Natural killer cell (primary cell): ENCODE results near the gene SAMD8. TPM values are rescaled to one million over a fixed set of nuclear protein-coding genes. Genes with fewer than 3 reads are reported as not detected.

Source experiments
- ATAC-seq, 3 donors: fragments of 150-1000 bp in 2 of 3; fragments of 200-7000 bp in 1 of 3; cut with Tn5 transposase; 1 replicate in 1 of 3; 2 replicates in 2 of 3; pipeline ENCODE4 v1.10.0; 2021; ENCODE audit warnings: mild to moderate bottlenecking in 2 of 3, moderate library complexity in 2 of 3
- DNase-seq, 2 donors: peaks; one replicate each; pipeline versions ENCODE4 v3.0.0 to v3.0.0-alpha.2; 2013 to 2021; ENCODE audit warnings: mixed read lengths in 1 of 2
- H3K27ac ChIP-seq: one replicate; pipeline ENCODE4 v1.5.1; 2013; ENCODE audit warnings: mild to moderate bottlenecking, low read length
- H3K27me3 ChIP-seq: one replicate; pipeline ENCODE4 v1.6.1; 2013; ENCODE audit warnings: low read length; ENCODE audit not compliant: control insufficient read depth, insufficient read depth
- H3K36me3 ChIP-seq: one replicate; pipeline ENCODE4 v1.6.1; 2013; ENCODE audit warnings: low read length; ENCODE audit not compliant: control insufficient read depth, insufficient read depth
- H3K4me1 ChIP-seq: one replicate; pipeline ENCODE4 v1.6.1; 2013; ENCODE audit warnings: low read length; ENCODE audit not compliant: control insufficient read depth, insufficient read depth
- H3K4me3 ChIP-seq: one replicate; pipeline ENCODE4 v1.5.1; 2013; ENCODE audit warnings: low read length
- H3K9me3 ChIP-seq: one replicate; pipeline ENCODE4 v1.6.1; 2013; ENCODE audit warnings: low read length; ENCODE audit not compliant: control insufficient read depth, insufficient read depth
- H3K27ac Mint-ChIP-seq, 2 donors: one replicate each; pipeline ENCODE4 v1.8.0; 2022; ENCODE audit warnings: mild to moderate bottlenecking in 2 of 2, mixed read lengths in 2 of 2, moderate library complexity in 1 of 2
- H3K27me3 Mint-ChIP-seq, 2 donors: one replicate each; pipeline ENCODE4 v1.8.0; 2022; ENCODE audit warnings: low read depth in 2 of 2, mixed read lengths in 2 of 2
- H3K36me3 Mint-ChIP-seq: one replicate; pipeline ENCODE4 v1.8.0; 2022; ENCODE audit warnings: mixed read lengths
- H3K4me1 Mint-ChIP-seq, 2 donors: one replicate each; pipeline ENCODE4 v1.8.0; 2022; ENCODE audit warnings: mixed read lengths in 2 of 2
- H3K4me3 Mint-ChIP-seq: one replicate; pipeline ENCODE4 v1.8.0; 2022; ENCODE audit warnings: mild to moderate bottlenecking, moderate library complexity, mixed read lengths
- H3K9me3 Mint-ChIP-seq, 2 donors: one replicate each; pipeline ENCODE4 v1.8.0; 2022; ENCODE audit warnings: mixed read lengths in 2 of 2
- WGBS: methylation state at CpG from one replicate; pipeline ENCODE4 v1.1.7; 2013; ENCODE audit warnings: missing lambda C conversion rate; ENCODE audit not compliant: insufficient coverage; 5-methylcytosine and 5-hydroxymethylcytosine counted together
- intact Hi-C: fragments of 100-400 bp; cut with micrococcal nuclease; formaldehyde crosslinking; loops from one replicate; pipeline ENCODE4 v1.14.2; 2022
- total RNA-seq, 4 donors: library from RNA; stranded (reverse); fragments of 120-200 nt in 1 of 4; gene quantifications; one replicate each; pipeline versions ENCODE4 v1.2.3 to v1.2.4, GENCODE V29; 2013 to 2022
- TF ChIP-seq, protein P1 (sequence below): fragments of 200-600 bp; IDR thresholded peaks from one replicate; pipeline ENCODE4 v1.8.0; 2022; ENCODE audit warnings: antibody characterized with exemption

The SAMD8 gene
- total RNA-seq, 3 donors from 2014 or later (not counting 1 experiment from before 2014, with no cell fraction given), result 26.6 to 30.9 (median 29.6) TPM

DNA sequence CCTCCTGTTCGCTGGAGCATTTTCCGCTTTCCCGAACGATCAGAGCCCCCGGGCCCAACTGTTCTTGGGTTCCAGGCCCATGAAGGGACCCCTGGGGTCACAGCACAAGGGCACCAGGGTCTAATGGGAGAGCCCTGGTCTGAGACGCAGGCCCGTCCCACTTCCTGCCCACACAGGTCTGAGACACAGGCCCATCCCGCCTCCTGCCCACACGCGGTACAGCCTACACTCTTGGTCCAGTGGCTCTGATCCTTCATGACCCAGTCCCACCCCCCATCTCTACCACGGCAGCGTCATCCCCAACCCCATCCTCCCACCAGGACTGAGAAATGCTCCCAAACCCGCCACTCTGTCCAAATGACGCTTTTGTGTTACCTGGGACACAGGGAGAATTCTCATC is 38.7 kb upstream of the SAMD8 start:
- 64% methylated on average over 14 of the region's 14 CpGs for WGBS
- H3K27ac Mint-ChIP-seq, result no peak overlapping the region

DNA sequence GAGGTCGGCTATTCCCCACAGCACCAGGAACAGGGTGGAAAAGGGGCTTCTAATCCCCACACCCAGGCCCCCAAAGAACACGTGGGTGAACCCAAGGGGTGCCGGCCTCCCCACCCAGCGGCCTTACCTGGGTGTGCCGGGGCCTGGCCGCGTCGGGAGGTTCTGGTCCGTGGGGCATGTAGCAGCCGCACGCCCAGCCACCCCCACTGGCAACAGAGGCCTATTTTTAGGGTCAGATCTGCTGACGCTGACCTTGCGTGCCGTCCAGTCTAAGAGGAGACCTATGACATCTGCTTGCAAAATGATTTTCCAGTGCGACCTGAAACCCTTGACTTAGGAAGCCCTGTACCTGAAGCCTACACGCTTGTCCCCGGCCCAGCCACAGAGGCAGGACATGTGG is 38.0 kb upstream of the SAMD8 start:
- Mint-ChIP-seq H3K9me3 (no peaks in the 10 kb centered on the region), H3K4me3 (no peak overlapping the region), H3K27ac (no peak overlapping the region), H3K27me3 (no peaks in the 10 kb centered on the region), H3K36me3 (no peaks in the 10 kb centered on the region), H3K4me1 (peaks cover 13 to 20% of the 10 kb centered on the region in 2 donors)
- H3K4me3 ChIP-seq, result no peak overlapping the region
- no peaks in the 10 kb centered on the region for H3K27me3 ChIP-seq
- intact Hi-C loops, result no loop called here
- DNase-seq (no peak), ATAC-seq (no peak)
- no peaks in the 10 kb centered on the region for H3K9me3 ChIP-seq
- 94% methylated on average over 17 of the region's 17 CpGs for WGBS
- no peaks in the 10 kb centered on the region for H3K36me3 ChIP-seq
- H3K4me1 ChIP-seq, result peaks cover 14% of the 10 kb centered on the region
- TF ChIP-seq, protein P1, sequence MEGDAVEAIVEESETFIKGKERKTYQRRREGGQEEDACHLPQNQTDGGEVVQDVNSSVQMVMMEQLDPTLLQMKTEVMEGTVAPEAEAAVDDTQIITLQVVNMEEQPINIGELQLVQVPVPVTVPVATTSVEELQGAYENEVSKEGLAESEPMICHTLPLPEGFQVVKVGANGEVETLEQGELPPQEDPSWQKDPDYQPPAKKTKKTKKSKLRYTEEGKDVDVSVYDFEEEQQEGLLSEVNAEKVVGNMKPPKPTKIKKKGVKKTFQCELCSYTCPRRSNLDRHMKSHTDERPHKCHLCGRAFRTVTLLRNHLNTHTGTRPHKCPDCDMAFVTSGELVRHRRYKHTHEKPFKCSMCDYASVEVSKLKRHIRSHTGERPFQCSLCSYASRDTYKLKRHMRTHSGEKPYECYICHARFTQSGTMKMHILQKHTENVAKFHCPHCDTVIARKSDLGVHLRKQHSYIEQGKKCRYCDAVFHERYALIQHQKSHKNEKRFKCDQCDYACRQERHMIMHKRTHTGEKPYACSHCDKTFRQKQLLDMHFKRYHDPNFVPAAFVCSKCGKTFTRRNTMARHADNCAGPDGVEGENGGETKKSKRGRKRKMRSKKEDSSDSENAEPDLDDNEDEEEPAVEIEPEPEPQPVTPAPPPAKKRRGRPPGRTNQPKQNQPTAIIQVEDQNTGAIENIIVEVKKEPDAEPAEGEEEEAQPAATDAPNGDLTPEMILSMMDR, result no peak
- H3K27ac ChIP-seq, result no peak overlapping the region

More for the DNA sequence above, 38.7 kb upstream of the SAMD8 start:
- intact Hi-C loops, result no loop called here
- no peaks in the 10 kb centered on the region for H3K9me3 ChIP-seq
- peaks cover 14% of the 10 kb centered on the region for H3K4me1 ChIP-seq
- Mint-ChIP-seq H3K36me3 (no peaks in the 10 kb centered on the region), H3K4me3 (no peak overlapping the region), H3K9me3 (no peaks in the 10 kb centered on the region), H3K27me3 (no peaks in the 10 kb centered on the region), H3K4me1 (peaks cover 13 to 20% of the 10 kb centered on the region in 2 donors)
- TF ChIP-seq, protein P1, result no peak
- H3K36me3 ChIP-seq, result no peaks in the 10 kb centered on the region
- H3K27me3 ChIP-seq, result no peaks in the 10 kb centered on the region
- H3K4me3 ChIP-seq, result no peak overlapping the region
- DNase-seq (no peak), ATAC-seq (no peak)
- H3K27ac ChIP-seq, result no peak overlapping the region

DNA sequence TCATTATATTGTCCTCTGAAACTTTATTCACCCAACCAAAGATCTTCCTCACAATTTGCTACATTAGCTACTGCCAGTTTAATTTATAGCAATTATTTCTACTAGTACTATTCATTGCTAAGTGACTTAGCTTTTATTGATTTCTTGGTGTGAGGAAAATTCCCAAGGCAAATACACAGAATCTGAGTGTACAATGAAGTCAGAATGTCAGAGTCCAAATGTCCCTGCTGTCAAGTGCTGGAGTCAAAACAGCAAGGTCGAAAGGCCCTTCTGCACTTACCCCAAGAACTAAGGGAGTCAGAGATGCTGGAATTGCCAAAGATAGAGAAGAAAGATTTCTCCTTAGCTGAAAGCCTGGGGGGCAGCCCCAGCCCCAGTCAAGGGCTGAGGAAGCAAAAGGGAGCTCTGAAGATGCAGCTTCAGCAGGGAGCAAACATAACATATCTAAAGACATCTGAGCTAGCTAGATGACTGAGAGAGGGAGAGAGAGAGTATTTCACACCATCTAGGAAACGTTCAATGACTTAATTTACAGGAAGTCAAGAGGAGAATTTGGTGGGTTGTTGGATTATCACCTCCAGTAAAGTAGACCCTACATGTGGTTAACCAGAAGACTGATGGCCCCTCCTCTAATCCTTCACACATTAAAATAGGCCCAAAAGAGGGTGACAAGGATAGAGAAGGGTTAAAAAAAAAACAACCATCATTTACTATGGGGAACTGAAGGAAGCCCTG is 36.6 kb upstream of the SAMD8 start:
- Mint-ChIP-seq H3K9me3 (no peaks in the 10 kb centered on the region), H3K4me1 (peaks cover 13 to 20% of the 10 kb centered on the region in 2 donors), H3K27ac (peak overlapping the region; percentile 47 to 78), H3K36me3 (no peaks in the 10 kb centered on the region), H3K4me3 (peak overlapping the region; percentile 43), H3K27me3 (no peaks in the 10 kb centered on the region)
- intact Hi-C loops, result no loop called here
- DNase-seq (no peak), ATAC-seq (peak in 2 of 3 donors; percentile 24 to 29)
- Histone ChIP-seq H3K36me3 (no peaks in the 10 kb centered on the region), H3K4me3 (no peak overlapping the region), H3K27me3 (no peaks in the 10 kb centered on the region), H3K9me3 (no peaks in the 10 kb centered on the region), H3K4me1 (peaks cover 14% of the 10 kb centered on the region), H3K27ac (no peak overlapping the region)
- WGBS, result 54% methylated on average over 2 of the region's 2 CpGs
- TF ChIP-seq, protein P1, result no peak

DNA sequence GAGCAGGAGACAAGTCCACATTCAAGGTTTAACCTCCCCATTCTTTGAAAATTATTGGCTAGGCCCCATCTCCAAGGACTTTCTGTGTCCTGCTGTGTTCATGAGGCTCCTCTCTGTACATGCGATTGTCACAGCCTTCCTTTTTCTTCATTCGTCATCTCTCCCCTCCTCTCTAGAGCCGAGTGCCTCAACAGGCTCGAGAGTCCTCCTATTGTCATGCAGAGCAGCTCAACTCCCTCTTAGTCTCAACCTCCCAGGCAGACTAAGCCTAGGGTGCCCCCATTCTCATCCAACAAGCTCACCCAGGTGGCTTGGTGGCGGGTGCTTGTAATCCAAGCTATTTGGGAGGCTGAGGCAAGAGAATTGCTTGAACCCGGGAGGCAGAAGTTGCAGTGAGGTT is 35.1 kb upstream of the SAMD8 start:
- H3K4me1 ChIP-seq, result peaks cover 14% of the 10 kb centered on the region
- Mint-ChIP-seq H3K4me3 (no peak overlapping the region), H3K9me3 (no peaks in the 10 kb centered on the region), H3K4me1 (peaks cover 13 to 20% of the 10 kb centered on the region in 2 donors), H3K27ac (no peak overlapping the region), H3K36me3 (no peaks in the 10 kb centered on the region), H3K27me3 (no peaks in the 10 kb centered on the region)
- intact Hi-C loops, result no loop called here
- H3K27me3 ChIP-seq, result no peaks in the 10 kb centered on the region
- DNase-seq (no peak), ATAC-seq (no peak)
- no peaks in the 10 kb centered on the region for H3K36me3 ChIP-seq
- 95% methylated on average over 6 of the region's 6 CpGs for WGBS
- TF ChIP-seq, protein P1, result no peak
- H3K9me3 ChIP-seq, result no peaks in the 10 kb centered on the region
- no peak overlapping the region for H3K4me3 ChIP-seq
- no peak overlapping the region for H3K27ac ChIP-seq
